A673 (cell line): ENCODE data around the gene DDX19B.

Experiments used
- EZH2 ChIP-seq: fragments of 200-600 bp; sonication (generic); IDR thresholded peaks from 2 replicates; pipeline ENCODE4 v1.6.1; 2017; ENCODE audit warnings: borderline replicate concordance, low read depth, mild to moderate bottlenecking, mixed read lengths, antibody characterized with exemption, low read length; ENCODE audit not compliant: poor library complexity, severe bottlenecking
- TF ChIP-seq, protein P1 (sequence below): fragments of 300-800, 200-600 bp; sonication (generic); conservative IDR thresholded peaks from 2 replicates; pipeline ENCODE4 v1.5.1; 2017; ENCODE audit warnings: low read depth, mild to moderate bottlenecking, antibody characterized with exemption, low read length, moderate library complexity, mixed read lengths

DNA sequence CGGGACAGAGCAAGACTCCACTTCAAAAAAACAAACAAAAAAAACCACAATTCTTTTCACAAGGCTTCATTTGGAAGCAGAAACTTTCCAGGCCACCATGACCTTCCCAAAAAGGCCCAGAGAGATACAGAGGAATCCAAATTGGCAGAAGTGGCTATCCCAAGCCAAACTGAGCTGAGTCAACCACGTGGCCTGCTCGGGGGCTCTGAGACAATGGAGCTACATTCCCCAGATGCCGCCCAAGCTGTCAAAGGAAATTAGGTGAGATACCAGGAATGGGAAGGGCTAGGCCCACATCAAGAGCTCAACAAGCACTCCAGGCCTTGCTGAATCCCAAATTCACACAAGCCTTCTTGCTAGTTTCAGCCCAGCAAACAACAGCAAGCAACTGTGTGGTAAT lies 41.6 kb upstream of the DDX19B start:
- TF ChIP-seq, protein P1, sequence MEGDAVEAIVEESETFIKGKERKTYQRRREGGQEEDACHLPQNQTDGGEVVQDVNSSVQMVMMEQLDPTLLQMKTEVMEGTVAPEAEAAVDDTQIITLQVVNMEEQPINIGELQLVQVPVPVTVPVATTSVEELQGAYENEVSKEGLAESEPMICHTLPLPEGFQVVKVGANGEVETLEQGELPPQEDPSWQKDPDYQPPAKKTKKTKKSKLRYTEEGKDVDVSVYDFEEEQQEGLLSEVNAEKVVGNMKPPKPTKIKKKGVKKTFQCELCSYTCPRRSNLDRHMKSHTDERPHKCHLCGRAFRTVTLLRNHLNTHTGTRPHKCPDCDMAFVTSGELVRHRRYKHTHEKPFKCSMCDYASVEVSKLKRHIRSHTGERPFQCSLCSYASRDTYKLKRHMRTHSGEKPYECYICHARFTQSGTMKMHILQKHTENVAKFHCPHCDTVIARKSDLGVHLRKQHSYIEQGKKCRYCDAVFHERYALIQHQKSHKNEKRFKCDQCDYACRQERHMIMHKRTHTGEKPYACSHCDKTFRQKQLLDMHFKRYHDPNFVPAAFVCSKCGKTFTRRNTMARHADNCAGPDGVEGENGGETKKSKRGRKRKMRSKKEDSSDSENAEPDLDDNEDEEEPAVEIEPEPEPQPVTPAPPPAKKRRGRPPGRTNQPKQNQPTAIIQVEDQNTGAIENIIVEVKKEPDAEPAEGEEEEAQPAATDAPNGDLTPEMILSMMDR, result no peak
- no peak for TF ChIP-seq EZH2
